ENCODE data around the gene RABL2B. TPM values are rescaled to one million over a fixed set of nuclear protein-coding genes. Genes with fewer than 3 reads are reported as not detected.
"Not testable (repeated sequence)": the region's sequence is repeated elsewhere in the genome, so short reads cannot be mapped to it uniquely, and the experiment has no call there.

Gene RABL2B
- polyA plus RNA-seq (2012; ENCODE audit: insufficient read depth, insufficient read length, low read depth) = 34.0 TPM

GRCh38 chr22:50783033-50783879 is at the start of gene RABL2B:
RABL2B (minus strand) TSS chr22:50783636; CDS start chr22:50782294, 1,342 bp downstream.
- peak; percentile 88 for DNase-seq
- H3K9me3 ChIP-seq, H3K36me3 ChIP-seq, H3K27me3 ChIP-seq, H3K4me1 ChIP-seq: not testable (repeated sequence)
- peak within 1 kb of the TSS; percentile 57 for H3K4me3 ChIP-seq (ENCODE audit: low read depth, low read length)

GRCh38 chr22:50786936-50787335 is 3.5 kb upstream of the RABL2B start:
- not testable (repeated sequence) for H3K27me3 ChIP-seq; DNase-seq; H3K36me3 ChIP-seq; H3K4me1 ChIP-seq; H3K4me3 ChIP-seq (ENCODE audit: low read depth, low read length); H3K9me3 ChIP-seq

DNA sequence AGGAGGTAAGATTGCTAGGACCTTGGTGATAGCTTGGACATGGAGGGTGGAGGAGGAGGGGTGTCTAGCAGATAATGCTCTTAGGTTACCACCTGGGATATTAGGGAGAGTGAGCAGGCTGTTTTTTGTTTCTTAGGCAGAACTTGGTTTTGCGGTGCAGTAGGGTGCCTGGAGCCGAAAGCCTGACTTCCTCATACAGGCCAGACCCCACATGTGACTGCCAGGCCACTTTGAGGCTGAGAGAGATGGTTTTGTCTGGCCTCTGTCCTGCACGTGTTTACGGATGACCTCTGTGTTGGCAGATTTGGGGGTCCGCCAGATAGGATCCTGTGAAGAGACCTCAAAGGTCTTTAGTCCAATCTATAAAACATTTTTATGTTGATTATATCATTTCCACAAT is 1.9 kb upstream of the RABL2B start:
- H3K4me3 ChIP-seq (ENCODE audit: low read depth, low read length) = not testable (repeated sequence)

DNA sequence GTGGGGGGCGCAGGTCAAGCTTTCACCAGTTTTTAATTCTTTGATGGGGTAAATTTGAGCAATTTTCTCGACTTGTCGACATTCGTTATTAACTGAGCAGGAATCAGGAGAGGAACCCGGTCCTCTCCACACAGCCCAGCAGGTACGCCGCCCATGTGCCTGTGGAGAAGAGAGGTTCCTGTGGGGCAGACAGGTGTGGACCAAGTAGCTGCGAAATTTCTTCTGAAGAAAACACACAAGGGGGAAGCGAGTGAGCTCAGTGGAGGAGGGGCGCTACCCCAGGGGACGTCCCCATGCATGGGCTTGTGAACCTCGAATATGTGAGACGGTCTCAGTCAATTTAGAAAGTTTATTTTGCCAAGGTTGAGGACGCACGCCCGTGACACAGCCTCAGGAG is 442 bp upstream of the RABL2B start:
- H3K4me3 ChIP-seq (ENCODE audit: low read depth, low read length) = peak overlapping the region; percentile 54
- H3K36me3 ChIP-seq, H3K27me3 ChIP-seq, DNase-seq, H3K4me1 ChIP-seq, H3K9me3 ChIP-seq: not testable (repeated sequence)

More for the DNA sequence above, 1.9 kb upstream of the RABL2B start:
- not testable (repeated sequence) for H3K4me1 ChIP-seq, H3K27me3 ChIP-seq, H3K9me3 ChIP-seq, H3K36me3 ChIP-seq, DNase-seq

DNA sequence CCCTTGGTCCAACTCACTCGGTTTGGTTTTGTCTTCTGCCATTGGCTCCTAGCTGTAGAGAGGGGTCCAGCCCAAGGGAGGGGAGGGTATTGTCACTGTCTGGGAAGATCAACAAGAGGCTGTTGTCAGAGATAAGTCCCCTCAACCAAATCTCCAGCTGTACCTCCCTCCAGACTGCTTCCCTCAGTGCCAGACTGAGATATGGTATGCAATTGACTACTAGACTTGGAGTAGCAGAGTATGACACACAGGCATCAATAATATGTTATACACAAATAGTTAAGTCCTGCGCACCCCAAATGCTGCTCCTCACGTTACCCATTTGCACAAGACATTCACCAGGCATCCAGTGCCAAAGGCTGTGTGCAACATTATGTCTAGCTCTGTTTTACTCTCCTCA is 1.2 kb downstream of the RABL2B start:
- not testable (repeated sequence) for DNase-seq; H3K4me3 ChIP-seq (ENCODE audit: low read depth, low read length); H3K27me3 ChIP-seq; H3K36me3 ChIP-seq; H3K9me3 ChIP-seq; H3K4me1 ChIP-seq

DNA sequence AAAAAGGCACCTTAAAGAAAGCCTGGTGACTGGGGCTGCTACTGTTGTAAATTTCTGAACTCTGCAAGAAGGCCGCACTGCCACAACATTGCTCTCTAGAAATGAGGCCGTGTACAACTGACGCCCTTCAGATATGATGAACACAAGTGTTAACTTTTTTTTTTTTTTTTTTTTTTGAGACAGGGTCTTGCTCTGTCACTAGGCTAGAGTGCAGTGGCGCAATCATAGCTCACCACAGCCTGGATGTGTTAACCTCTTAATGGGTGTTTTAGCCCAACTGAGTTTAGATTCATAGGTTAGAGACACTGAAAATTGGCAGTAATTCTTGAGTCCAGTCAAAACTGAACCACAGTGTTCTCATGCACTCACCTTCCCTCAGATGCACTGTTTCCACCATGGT is 3.2 kb downstream of the RABL2B start:
- not testable (repeated sequence) for H3K36me3 ChIP-seq; H3K9me3 ChIP-seq; DNase-seq; H3K4me3 ChIP-seq (ENCODE audit: low read depth, low read length); H3K4me1 ChIP-seq; H3K27me3 ChIP-seq

DNA sequence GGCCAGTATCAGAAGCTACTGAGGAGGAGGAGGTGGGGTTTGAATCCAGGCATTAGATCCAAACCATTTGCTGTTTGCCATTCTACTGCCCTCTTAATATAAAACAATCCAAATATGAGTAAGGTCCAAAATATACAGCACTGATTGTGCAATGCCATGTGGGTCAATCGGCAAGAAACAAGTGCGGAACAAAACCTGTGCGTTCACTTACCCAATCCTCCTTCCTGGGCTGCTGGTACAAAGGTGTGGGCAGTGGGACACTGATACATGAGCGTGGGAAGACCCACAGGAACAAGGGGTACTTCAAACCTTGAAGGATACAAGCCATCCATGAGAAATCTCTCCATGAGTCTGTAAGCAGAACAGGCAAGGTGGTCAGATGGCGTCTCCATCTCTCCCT is 5.8 kb downstream of the RABL2B start:
- not testable (repeated sequence) for H3K36me3 ChIP-seq; H3K27me3 ChIP-seq; H3K4me1 ChIP-seq; H3K4me3 ChIP-seq (ENCODE audit: low read depth, low read length); H3K9me3 ChIP-seq; DNase-seq

DNA sequence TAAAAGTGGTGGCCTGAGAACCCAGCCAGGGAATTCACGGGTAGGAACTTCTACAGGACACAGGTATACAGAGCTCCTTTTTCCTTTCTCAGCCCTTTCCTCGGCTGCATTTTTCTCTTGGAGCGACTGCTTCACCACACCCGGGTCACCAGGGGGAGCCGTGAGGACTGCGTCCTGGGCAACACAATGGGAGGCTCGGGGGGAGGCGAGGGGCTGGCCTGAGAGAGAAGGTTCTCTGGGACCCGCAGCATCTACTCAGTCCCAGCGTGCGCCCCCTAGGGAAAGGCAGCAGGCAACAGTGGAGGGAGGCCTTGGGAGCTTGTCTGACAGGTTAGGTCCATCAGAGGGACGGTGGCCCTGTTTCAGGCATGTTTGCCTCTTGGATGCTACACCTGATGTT is 8.3 kb downstream of the RABL2B start:
- H3K27me3 ChIP-seq; H3K36me3 ChIP-seq; H3K9me3 ChIP-seq; H3K4me3 ChIP-seq (ENCODE audit: low read depth, low read length); H3K4me1 ChIP-seq: not testable (repeated sequence)
- TF ChIP-seq, protein P1, sequence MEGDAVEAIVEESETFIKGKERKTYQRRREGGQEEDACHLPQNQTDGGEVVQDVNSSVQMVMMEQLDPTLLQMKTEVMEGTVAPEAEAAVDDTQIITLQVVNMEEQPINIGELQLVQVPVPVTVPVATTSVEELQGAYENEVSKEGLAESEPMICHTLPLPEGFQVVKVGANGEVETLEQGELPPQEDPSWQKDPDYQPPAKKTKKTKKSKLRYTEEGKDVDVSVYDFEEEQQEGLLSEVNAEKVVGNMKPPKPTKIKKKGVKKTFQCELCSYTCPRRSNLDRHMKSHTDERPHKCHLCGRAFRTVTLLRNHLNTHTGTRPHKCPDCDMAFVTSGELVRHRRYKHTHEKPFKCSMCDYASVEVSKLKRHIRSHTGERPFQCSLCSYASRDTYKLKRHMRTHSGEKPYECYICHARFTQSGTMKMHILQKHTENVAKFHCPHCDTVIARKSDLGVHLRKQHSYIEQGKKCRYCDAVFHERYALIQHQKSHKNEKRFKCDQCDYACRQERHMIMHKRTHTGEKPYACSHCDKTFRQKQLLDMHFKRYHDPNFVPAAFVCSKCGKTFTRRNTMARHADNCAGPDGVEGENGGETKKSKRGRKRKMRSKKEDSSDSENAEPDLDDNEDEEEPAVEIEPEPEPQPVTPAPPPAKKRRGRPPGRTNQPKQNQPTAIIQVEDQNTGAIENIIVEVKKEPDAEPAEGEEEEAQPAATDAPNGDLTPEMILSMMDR (IDR thresholded peaks at IDR 0.05; ENCODE audit: low read depth, low read length) = peak; percentile 75
- DNase-seq = peak; percentile 92

DNA sequence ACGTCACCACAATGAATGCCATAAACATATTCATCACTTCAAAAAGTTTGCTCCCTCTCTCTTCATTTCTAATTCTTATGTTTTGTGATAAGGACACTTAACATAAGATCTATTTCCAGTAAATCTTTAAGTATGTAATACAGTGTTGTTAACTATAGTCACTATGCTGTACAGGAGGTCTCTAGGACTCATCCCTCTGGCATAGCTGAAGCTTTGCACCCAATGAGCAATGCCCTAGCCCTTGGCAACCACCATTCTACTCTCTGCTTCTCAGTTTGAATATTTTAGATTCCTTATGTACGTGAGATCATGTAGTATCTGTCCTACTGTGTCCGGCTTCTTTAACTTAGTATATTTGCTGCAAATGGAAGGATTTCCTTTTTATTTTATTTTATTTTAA is 19.1 kb downstream of the RABL2B start:
- DNase-seq = not testable (repeated sequence)

GRCh38 chr22:50761829-50762228 is 21.6 kb downstream of the RABL2B start:
- H3K4me3 ChIP-seq (ENCODE audit: low read depth, low read length); H3K4me1 ChIP-seq; H3K9me3 ChIP-seq; H3K27me3 ChIP-seq; H3K36me3 ChIP-seq; DNase-seq: not testable (repeated sequence)

More for the DNA sequence above, 19.1 kb downstream of the RABL2B start:
- H3K4me1 ChIP-seq; H3K9me3 ChIP-seq; H3K36me3 ChIP-seq; H3K4me3 ChIP-seq (ENCODE audit: low read depth, low read length); H3K27me3 ChIP-seq: not testable (repeated sequence)

DNA sequence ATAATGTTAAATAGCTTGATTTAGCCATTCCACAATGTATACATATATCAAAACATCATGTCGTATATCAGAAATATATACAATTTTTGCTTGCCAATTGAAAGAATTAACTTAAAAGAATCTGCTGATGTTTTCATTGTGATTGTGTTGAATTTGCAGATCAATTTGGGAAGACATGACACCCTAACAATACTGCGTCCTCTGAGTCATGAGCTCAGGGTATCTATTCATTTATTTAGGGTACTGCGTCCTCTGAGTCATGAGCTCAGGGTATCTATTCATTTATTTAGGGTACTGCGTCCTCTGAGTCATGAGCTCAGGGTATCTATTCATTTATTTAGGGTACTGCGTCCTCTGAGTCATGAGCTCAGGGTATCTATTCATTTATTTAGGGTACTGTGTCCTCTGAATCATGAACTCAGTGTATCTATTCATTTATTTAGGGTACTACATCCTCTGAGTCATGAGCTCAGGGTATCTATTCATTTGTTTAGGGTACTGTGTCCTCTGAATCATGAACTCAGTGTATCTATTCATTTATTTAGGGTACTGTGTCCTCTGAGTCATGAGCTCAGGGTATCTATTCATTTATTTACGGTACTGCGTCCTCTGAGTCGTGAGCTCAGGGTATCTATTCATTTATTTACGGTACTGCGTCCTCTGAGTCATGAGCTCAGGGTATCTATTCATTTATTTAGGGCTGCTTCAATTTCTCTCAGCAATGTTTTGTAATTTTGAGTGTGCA is 23.7 kb downstream of the RABL2B start:
- H3K27me3 ChIP-seq; H3K9me3 ChIP-seq; DNase-seq; H3K36me3 ChIP-seq; H3K4me3 ChIP-seq (ENCODE audit: low read depth, low read length); H3K4me1 ChIP-seq: not testable (repeated sequence)
